ENCODE results near the gene TMEM222. TPM values are rescaled to one million over a fixed set of nuclear protein-coding genes. Genes with fewer than 3 reads are reported as not detected.

Gene TMEM222
- total RNA-seq, 2 donors from 2014 or later = 41.9 to 61.3 TPM

DNA sequence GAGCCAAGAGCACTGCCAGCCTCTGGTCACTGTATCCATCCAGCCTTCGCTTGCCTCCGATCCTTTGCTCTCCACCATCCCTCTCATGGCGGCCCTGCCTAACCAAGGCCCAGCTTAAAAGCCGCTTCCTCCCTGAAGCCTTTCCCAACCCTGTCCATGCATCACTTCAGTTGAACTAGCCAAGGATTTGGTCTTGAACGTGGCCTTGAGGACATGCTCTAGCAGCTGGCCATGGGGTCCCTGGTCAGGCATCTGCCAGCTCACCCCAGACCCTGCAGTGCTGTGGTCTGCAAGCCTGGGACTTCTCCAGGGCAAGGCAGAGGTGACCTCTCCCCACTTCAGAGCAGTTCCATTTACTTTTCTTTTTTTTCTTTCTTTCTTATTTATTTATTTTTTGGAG, 14.8 kb downstream of the TMEM222 start:
- no peak overlapping the region for H3K4me3 Mint-ChIP-seq
- ATAC-seq (replicated peaks in 1 of 2) (no peak), DNase-seq (no peak)
- H3K4me1 Mint-ChIP-seq (ENCODE audit: low read depth) = peaks cover 33% of the 10 kb centered on the region
- no peak overlapping the region for H3K27ac Mint-ChIP-seq
- no peaks in the 10 kb centered on the region for H3K27me3 Mint-ChIP-seq (ENCODE audit: low read depth)
- H3K9me3 Mint-ChIP-seq = no peaks in the 10 kb centered on the region
- peaks cover 1 to 12% of the 10 kb centered on the region in 2 donors for H3K36me3 Mint-ChIP-seq (ENCODE audit: insufficient read depth in 2 of 2)

DNA sequence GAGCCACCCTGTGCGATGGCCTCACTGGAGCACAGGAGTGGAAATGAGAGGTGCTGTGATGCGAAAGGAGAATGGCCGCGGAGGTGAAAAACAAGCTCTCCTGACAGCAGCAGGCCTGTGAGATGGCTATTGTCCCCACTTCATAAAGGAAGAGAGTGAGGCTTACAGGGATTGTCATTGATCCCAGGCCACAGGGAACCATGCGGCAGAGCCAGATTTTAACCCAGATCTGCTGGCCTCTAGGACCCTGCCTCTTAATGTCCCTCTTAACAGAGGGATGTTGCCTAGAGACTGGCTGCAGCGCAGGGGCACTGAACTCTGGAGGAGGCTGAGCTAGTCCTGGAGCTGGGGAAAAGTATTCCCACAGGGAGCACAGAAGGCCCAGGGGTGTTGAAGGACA, 16.8 kb downstream of the TMEM222 start:
- DNase-seq (no peak), ATAC-seq (replicated peaks in 1 of 2) (no peak)
- H3K4me1 Mint-ChIP-seq (ENCODE audit: low read depth) = peaks cover 39% of the 10 kb centered on the region
- peak overlapping the region; percentile 47 for H3K27ac Mint-ChIP-seq
- H3K36me3 Mint-ChIP-seq (ENCODE audit: insufficient read depth in 2 of 2) = peaks cover 6 to 7% of the 10 kb centered on the region in 2 donors
- no peak overlapping the region for H3K4me3 Mint-ChIP-seq
- no peaks in the 10 kb centered on the region for H3K27me3 Mint-ChIP-seq (ENCODE audit: low read depth)
- no peaks in the 10 kb centered on the region for H3K9me3 Mint-ChIP-seq

DNA sequence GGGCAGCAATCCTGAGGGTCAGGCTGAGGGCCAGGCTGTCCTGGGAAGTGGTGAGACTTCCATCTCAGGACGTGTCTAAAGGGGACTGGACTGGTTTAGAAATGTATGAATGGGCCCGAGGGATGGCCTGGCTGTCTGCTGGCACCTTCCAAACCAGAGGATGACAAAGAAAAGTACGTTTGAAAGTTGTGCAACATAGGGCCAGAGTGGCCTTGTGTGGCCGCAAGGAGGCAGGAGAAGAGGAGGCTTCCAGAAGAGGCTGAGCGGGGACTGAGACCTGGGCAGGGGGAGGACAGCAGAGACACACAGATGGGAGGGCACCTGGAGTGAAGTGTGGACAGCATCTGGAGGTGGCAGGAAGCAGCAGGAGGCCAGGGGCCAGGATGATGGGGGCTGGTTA, 17.2 kb downstream of the TMEM222 start:
- H3K27ac Mint-ChIP-seq = peak overlapping the region; percentile 47
- no peaks in the 10 kb centered on the region for H3K27me3 Mint-ChIP-seq (ENCODE audit: low read depth)
- no peaks in the 10 kb centered on the region for H3K9me3 Mint-ChIP-seq
- peaks cover 44% of the 10 kb centered on the region for H3K4me1 Mint-ChIP-seq (ENCODE audit: low read depth)
- H3K4me3 Mint-ChIP-seq = peak overlapping the region in 1 of 2 donors; percentile 41
- ATAC-seq (replicated peaks in 1 of 2) (no peak), DNase-seq (no peak)
- peaks cover 6 to 7% of the 10 kb centered on the region in 2 donors for H3K36me3 Mint-ChIP-seq (ENCODE audit: insufficient read depth in 2 of 2)

DNA sequence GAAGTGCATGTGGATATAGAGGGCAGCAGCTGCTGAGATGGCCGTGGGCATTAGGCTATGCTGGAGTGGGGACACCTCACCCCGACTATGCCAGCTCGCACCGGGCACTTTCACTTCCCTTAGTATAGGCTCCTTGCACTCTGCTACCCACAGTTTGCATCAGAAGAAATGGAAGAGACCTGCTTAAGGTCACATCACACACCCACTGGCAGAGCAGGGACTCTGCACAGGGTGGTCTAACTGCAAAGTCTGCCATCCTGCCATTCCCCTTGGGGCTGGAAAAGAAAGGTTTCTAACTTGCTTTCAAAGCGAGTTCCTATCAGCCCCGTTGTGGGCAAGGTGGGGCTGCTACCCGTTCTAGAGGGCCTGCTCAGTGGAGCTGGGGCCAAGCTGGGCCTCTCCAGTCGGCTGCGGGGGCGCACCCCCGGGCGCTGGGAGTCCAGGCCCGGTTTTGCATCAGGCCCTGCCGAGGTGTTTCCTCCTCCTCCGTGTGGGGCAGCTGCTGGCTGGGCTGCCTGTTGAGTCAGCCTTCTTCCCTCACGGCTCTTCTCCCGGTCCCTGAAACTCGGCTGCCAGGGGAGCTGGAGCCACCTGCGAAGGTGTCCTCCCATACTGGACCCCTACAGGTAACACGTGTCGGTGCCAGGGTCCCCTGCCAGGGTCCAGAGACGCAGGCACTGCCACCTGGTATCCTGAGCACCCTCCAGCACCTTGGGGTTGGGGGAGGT, 19.7 kb downstream of the TMEM222 start, which contains the start of gene SYTL1:
Gene SYTL1 (plus strand): TSS at position 498 of the 728 bp plus-strand sequence. CDS start 3,313 bp downstream, outside the sequence.
- Mint-ChIP-seq H3K4me3 (peak within 1 kb of the TSS; percentile 77 to 87), H3K36me3 (ENCODE audit: insufficient read depth in 2 of 2) (peaks cover 7 to 10% of the 10 kb centered on the region in 2 donors), H3K27ac (peak within 1 kb of the TSS; percentile 90), H3K4me1 (ENCODE audit: low read depth) (peaks cover 50% of the 10 kb centered on the region), H3K27me3 (ENCODE audit: low read depth) (no peaks in the 10 kb centered on the region), H3K9me3 (no peaks in the 10 kb centered on the region)
- ATAC-seq (replicated peaks in 1 of 2) (peak; percentile 73), DNase-seq (peak; percentile 79 to 80)

DNA sequence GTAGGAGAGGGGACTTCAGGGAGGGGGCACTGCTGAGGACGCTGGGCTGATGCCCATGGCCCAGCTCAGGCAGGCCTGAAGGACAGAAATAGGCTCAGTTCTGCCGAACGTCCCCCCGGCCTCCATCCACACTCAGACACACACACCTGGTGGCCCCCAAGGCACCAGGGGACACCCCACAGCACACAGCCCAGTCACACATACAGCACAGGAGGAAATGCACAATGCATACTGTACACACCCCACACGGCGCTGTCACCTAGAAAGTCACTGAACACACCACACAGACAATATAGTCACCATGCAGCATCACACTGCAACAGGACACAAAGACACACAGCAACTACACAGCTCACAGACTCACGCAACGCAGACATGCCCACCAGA, 20.4 kb downstream of the TMEM222 start:
- Mint-ChIP-seq H3K27ac (peak overlapping the region; percentile 36), H3K27me3 (ENCODE audit: low read depth) (no peaks in the 10 kb centered on the region), H3K4me1 (ENCODE audit: low read depth) (peaks cover 50% of the 10 kb centered on the region), H3K36me3 (ENCODE audit: insufficient read depth in 2 of 2) (peaks cover 7 to 8% of the 10 kb centered on the region in 2 donors), H3K4me3 (peak overlapping the region; percentile 77 to 87), H3K9me3 (no peaks in the 10 kb centered on the region)
- DNase-seq = peak; percentile 37 to 53
- ATAC-seq (replicated peaks in 1 of 2) = peak; percentile 55 to 62

DNA sequence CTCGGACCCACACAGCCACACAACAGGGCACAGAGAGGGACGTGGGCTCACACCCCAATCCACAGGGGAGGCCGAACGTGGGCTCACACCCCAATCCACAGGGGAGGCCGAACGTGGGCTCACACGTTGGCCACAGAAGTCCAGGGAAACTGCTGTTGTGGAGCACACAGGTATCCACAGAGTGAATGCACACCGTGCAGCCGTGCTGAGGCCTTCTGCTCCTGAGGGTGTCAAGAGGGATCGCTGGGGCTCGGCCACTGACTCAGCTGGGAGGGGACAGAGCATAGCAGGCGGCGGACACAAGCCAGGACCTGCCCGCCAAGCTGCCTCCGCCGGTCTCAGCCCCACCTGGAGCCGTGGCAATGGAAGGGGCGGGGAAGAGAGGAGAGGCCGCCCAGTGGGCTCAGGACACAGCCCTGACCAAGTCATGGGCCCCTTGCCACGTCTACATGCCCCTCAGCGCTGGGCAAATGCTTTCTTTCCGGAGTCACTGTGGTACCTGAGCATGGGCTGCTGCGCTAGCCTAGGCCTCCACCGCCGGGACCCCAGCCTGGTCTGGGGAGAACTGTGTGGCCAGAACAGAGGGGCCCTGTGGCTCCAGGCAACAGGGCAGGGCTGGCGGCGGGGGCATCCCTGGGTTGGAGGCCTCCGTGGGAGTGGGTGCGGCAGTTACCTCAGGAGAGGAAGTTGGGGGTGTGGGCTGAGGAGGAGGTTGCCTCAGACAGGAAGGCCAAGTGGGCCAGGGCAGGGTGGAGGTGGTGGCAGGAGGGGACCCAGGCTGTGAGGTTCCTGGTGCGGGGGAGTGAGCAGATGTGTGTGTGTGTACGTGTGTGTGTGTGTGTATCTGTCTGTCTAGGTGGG, 21.0 kb downstream of the TMEM222 start:
- no peaks in the 10 kb centered on the region for H3K27me3 Mint-ChIP-seq (ENCODE audit: low read depth)
- peak overlapping the region; percentile 36 for H3K27ac Mint-ChIP-seq
- ATAC-seq (replicated peaks in 1 of 2) (peak; percentile 60 to 67), DNase-seq (peak; percentile 69 to 78)
- peaks cover 50% of the 10 kb centered on the region for H3K4me1 Mint-ChIP-seq (ENCODE audit: low read depth)
- peak overlapping the region; percentile 77 to 87 for H3K4me3 Mint-ChIP-seq
- H3K9me3 Mint-ChIP-seq = no peaks in the 10 kb centered on the region
- H3K36me3 Mint-ChIP-seq (ENCODE audit: insufficient read depth in 2 of 2) = peaks cover 7 to 8% of the 10 kb centered on the region in 2 donors

DNA sequence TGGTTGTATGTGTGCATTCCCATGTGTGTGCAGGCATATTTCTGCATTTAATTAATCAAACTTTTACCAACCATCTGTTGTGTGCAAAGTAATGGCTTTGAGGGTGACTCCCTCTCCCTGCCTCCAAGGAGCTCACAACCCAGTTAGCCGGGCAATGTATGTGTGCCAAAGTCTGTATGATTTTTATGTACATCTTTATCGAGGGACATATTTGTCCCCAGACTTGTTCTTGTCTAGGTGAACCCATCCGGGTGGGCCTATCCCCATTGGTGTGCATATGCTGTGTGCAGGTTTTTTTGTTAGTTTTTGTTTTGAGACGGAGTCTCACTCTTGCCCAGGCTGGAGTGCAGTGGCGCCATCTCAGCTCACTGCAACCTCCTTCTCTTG, 21.7 kb downstream of the TMEM222 start:
- Mint-ChIP-seq H3K27ac (peak overlapping the region; percentile 36), H3K27me3 (ENCODE audit: low read depth) (no peaks in the 10 kb centered on the region), H3K9me3 (no peaks in the 10 kb centered on the region), H3K4me3 (peak overlapping the region; percentile 77 to 87), H3K4me1 (ENCODE audit: low read depth) (peaks cover 51% of the 10 kb centered on the region), H3K36me3 (ENCODE audit: insufficient read depth in 2 of 2) (peaks cover 7 to 8% of the 10 kb centered on the region in 2 donors)
- no peak for ATAC-seq (replicated peaks in 1 of 2)
- DNase-seq = no peak

DNA sequence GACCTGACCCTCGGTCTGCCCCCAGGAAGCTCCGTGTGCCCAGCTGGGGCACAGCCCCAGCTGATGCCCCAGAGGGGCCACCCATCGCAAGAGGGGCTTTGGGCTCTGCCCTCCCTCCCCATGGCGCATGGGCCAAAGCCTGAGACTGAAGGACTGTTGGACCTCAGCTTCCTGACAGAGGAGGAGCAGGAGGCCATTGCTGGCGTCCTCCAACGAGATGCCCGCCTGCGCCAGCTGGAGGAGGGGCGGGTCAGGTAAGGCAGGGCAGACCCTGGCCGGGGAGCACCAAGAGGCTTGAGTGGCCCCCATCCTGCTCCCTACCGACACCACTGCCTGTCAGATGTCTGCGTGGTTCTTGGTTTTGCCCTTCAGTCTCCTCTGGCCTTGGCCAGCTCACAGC, 23.3 kb downstream of the TMEM222 start:
- H3K9me3 Mint-ChIP-seq = no peaks in the 10 kb centered on the region
- peaks cover 46% of the 10 kb centered on the region for H3K4me1 Mint-ChIP-seq (ENCODE audit: low read depth)
- H3K27me3 Mint-ChIP-seq (ENCODE audit: low read depth) = no peaks in the 10 kb centered on the region
- H3K4me3 Mint-ChIP-seq = no peak overlapping the region
- ATAC-seq (replicated peaks in 1 of 2) (no peak), DNase-seq (no peak)
- no peak overlapping the region for H3K27ac Mint-ChIP-seq
- H3K36me3 Mint-ChIP-seq (ENCODE audit: insufficient read depth in 2 of 2) = peaks cover 6 to 7% of the 10 kb centered on the region in 2 donors

DNA sequence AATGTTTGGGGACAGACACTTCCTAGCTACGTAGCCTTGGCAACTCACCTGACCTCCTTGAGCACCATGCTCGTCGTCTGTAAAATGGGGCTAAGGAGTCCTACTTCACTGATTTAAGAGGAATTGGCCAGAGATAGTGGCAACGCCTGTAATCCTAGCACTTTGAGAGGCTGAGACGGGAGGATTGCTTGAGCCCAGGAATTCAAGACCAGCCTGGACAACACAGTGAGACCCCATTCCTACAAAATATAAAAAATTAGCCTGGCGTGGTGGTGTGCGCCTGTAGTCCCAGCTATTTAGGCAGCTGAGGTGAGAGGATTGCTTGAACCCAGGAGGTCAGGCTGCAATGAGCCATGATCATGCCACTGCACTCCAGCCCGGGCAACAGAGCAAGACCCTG, 24.4 kb downstream of the TMEM222 start:
- no peak overlapping the region for H3K4me3 Mint-ChIP-seq
- H3K36me3 Mint-ChIP-seq (ENCODE audit: insufficient read depth in 2 of 2) = peaks cover 6 to 7% of the 10 kb centered on the region in 2 donors
- no peaks in the 10 kb centered on the region for H3K9me3 Mint-ChIP-seq
- H3K4me1 Mint-ChIP-seq (ENCODE audit: low read depth) = peaks cover 35% of the 10 kb centered on the region
- ATAC-seq (replicated peaks in 1 of 2) = no peak
- no peak for DNase-seq
- H3K27ac Mint-ChIP-seq = no peak overlapping the region
- H3K27me3 Mint-ChIP-seq (ENCODE audit: low read depth) = no peaks in the 10 kb centered on the region

DNA sequence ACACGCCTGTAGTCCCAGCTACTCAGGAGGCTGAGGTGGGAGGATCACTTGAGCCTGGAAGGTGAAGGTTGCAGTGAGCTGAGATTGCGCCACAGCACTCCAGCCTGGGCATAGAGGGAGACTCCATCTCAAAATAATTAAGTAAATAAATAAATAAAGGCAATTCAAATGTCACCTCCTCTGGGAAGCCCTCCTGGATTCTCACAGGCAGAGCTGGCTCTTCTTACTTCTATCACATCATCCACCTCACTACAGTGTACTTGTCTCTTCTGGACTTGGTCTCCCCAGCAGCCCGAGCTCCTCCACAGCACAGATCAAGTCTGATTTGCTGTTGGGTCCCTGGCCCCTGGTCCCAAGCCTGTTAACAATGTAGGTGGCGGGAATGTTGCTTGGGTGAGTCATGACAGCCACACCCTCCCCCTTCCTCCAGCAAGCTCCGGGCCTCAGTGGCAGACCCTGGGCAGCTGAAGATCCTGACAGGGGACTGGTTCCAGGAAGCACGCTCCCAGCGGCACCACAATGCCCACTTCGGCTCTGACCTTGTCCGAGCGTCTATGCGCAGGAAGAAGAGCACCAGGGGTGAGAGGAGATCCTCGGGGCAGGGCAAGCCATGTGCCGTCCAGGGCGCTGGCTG, 25.1 kb downstream of the TMEM222 start:
- H3K4me1 Mint-ChIP-seq (ENCODE audit: low read depth) = peaks cover 27% of the 10 kb centered on the region
- H3K27ac Mint-ChIP-seq = no peak overlapping the region
- no peaks in the 10 kb centered on the region for H3K27me3 Mint-ChIP-seq (ENCODE audit: low read depth)
- H3K4me3 Mint-ChIP-seq = no peak overlapping the region
- peaks cover 6% of the 10 kb centered on the region in 2 donors for H3K36me3 Mint-ChIP-seq (ENCODE audit: insufficient read depth in 2 of 2)
- ATAC-seq (replicated peaks in 1 of 2) (no peak), DNase-seq (no peak)
- H3K9me3 Mint-ChIP-seq = no peaks in the 10 kb centered on the region

DNA sequence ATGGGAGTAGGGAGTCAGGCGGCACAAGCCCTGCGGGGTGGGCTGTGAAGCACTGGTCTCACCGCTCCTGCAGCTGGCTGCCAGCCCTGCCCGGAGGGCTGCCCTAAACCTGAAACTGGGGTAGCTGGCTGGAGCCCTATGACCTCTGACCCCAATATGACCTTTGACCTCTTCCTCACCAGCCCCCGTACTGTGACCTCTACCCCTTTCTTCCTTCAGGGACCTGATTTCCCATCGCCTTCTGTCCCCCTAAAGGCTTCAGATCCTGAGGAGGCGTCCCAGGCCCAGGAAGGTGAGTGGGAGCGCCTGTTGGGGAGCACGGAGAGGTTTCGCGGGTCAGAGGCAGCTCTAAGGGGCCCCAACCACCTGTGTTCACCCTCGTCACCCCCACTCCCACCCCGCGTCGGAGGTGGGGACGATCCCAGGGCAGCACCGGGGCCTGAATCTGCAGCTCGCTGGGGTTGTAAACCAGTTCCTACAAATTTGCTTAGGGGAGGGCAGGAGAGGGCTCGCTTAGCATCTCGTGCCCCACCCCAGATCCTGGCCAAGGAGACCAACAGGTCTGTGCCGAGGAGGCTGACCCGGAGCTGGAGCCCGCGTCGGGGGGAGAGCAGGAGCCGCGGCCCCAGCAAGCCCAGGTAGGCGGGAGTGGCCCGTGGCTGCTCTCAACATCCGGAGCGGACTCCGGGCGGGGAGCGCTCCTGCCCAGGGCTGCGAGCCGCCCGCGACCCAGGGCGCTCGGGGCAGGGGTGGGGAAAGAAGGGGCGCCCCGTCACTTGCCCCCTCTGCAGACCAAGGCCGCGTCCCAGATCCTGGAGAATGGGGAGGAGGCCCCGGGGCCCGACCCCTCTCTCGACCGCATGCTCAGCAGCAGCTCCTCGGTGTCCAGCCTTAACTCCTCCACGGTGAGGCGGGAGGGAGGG, 27.2 kb downstream of the TMEM222 start:
- peak overlapping the region; percentile 56 to 68 for H3K4me3 Mint-ChIP-seq
- peaks cover 0 to 4% of the 10 kb centered on the region in 2 donors for H3K36me3 Mint-ChIP-seq (ENCODE audit: insufficient read depth in 2 of 2)
- DNase-seq (peak; percentile 49 to 58), ATAC-seq (replicated peaks in 1 of 2) (peak; percentile 77 to 84)
- no peak overlapping the region for H3K27ac Mint-ChIP-seq
- H3K4me1 Mint-ChIP-seq (ENCODE audit: low read depth) = peaks cover 13% of the 10 kb centered on the region
- H3K9me3 Mint-ChIP-seq = no peaks in the 10 kb centered on the region
- no peaks in the 10 kb centered on the region for H3K27me3 Mint-ChIP-seq (ENCODE audit: low read depth)

All from activated T-cell treated with anti-CD3 and anti-CD28 coated beads, Interleukin-2, amount 50 U/mL, for 72 hours (primary cell).